Colonic mucosa (tissue), 4 donors: ENCODE data around the gene ODC1. TPM values are rescaled to one million over a fixed set of nuclear protein-coding genes. Genes with fewer than 3 reads are reported as not detected.

Experiments
- DNase-seq: peaks from one replicate; pipeline ENCODE4 v3.0.0-alpha.2; 2020
- H3K27ac ChIP-seq: fragments of 200-600 bp; one replicate; pipeline ENCODE4 v1.8.0; 2021
- H3K27me3 ChIP-seq: fragments of 200-600 bp; one replicate; pipeline ENCODE4 v1.8.0; 2021
- H3K36me3 ChIP-seq: fragments of 200-600 bp; one replicate; pipeline ENCODE4 v1.8.0; 2021
- H3K4me1 ChIP-seq: fragments of 200-600 bp; one replicate; pipeline ENCODE4 v1.8.0; 2021; ENCODE audit warnings: mild to moderate bottlenecking
- H3K4me3 ChIP-seq: fragments of 200-600 bp; one replicate; pipeline ENCODE4 v1.8.0; 2021
- H3K9ac ChIP-seq, 2 donors: one replicate each; pipeline ENCODE4 v1.7.0; 2013; ENCODE audit warnings: control low read depth in 2 of 2, low read depth in 2 of 2, low read length in 2 of 2
- H3K9me3 ChIP-seq: fragments of 200-600 bp; one replicate; pipeline ENCODE4 v1.8.0; 2021
- intact Hi-C: fragments of 100-400 bp; cut with DNase I; formaldehyde crosslinking; loops from one replicate; pipeline ENCODE4 v1.14.1; 2022
- total RNA-seq, 2 donors: library from RNA; stranded (reverse); fragmentation: NEBNext Ultra II Directional in 1 of 2; extraction: Animal tissue kit (Norgen Biotek cat#: 25700) in 1 of 2; gene quantifications; one replicate each; pipeline ENCODE4 v1.2.1, GENCODE V29; 2021
- TF ChIP-seq, protein P1 (sequence below): fragments of 200-600 bp; IDR thresholded peaks from one replicate; pipeline ENCODE4 v1.8.0; 2022; ENCODE audit warnings: antibody characterized with exemption, mild to moderate bottlenecking
- donor health status: healthy.
- donor health status: DM: no; HTN: no; CAD: no.
- donor health status: DM: no; HTN: no; CAD: no.

Gene ODC1
- total RNA-seq, 2 donors from 2014 or later = 45.8 to 107 TPM

DNA sequence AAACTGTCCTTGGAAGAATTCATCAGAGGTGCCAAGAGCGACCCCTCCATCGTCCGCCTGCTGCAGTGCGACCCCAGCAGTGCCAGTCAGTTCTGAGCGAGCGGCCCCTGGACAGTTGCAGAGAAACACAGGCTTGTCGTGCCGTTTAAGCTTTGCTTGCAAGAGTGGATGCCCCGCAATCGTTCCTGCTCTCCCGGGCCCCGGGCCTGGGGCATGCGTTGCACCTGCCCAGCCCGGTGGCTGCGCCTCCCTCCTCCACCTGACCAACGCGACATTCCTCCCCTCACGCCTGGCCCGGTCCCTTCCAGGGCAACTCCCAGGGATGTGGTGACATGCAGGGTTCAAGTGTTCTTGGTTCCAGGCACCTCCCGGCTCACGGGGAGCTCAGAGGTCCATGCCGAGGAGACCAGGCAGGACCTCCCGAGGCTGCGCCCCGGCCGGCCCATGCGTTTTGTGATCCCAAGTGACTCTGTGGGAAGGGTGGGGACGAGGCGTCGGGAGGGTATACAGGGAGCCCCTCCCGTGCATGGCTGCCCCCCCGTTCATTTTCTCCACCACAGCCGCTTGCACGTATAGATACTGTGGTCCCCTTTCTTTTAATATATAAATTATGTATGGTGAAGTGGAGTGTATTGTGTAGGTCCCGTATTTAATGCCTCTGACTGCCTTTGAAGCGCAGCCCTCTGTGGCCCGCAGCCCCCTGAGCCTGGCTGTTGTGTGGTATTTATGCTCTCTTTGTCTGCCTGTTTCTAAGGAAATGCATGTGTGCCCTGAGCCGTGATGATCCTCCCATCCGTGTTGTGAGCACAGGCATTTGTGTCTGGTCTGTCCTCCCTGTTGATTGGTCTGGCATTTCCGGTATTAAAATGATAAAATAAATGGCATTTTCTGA lies 21.2 kb downstream of the ODC1 start:
- no peak overlapping the region for H3K27ac ChIP-seq
- no peak for DNase-seq
- H3K4me3 ChIP-seq = no peak overlapping the region
- H3K9me3 ChIP-seq = no peaks in the 10 kb centered on the region
- TF ChIP-seq, protein P1, sequence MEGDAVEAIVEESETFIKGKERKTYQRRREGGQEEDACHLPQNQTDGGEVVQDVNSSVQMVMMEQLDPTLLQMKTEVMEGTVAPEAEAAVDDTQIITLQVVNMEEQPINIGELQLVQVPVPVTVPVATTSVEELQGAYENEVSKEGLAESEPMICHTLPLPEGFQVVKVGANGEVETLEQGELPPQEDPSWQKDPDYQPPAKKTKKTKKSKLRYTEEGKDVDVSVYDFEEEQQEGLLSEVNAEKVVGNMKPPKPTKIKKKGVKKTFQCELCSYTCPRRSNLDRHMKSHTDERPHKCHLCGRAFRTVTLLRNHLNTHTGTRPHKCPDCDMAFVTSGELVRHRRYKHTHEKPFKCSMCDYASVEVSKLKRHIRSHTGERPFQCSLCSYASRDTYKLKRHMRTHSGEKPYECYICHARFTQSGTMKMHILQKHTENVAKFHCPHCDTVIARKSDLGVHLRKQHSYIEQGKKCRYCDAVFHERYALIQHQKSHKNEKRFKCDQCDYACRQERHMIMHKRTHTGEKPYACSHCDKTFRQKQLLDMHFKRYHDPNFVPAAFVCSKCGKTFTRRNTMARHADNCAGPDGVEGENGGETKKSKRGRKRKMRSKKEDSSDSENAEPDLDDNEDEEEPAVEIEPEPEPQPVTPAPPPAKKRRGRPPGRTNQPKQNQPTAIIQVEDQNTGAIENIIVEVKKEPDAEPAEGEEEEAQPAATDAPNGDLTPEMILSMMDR = no peak
- H3K27me3 ChIP-seq = no peaks in the 10 kb centered on the region
- intact Hi-C loops = no loop called here
- peaks cover 7% of the 10 kb centered on the region for H3K36me3 ChIP-seq
- H3K9ac ChIP-seq = no peak overlapping the region
- H3K4me1 ChIP-seq = peaks cover 4% of the 10 kb centered on the region

DNA sequence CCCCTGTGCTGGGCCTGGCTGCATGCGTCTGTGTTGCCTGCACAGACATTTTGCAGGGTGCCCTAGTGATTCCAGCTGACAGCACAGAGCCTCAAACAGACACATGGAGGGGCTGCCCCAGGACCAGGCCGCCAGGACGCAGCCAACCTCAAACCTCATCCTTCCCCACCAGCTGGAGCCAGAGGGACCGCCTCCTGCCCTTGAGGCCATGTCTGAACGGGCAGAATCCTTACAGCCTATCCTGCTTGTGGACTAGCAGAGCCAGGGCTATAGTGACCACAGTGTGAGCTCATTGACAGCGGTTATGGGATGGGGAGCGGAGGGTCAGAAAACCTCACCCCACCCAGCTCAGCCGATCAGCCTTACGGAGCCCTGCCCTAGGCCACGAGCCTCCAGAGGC lies 22.4 kb downstream of the ODC1 start:
- no peak overlapping the region for H3K9ac ChIP-seq
- intact Hi-C loops = no loop called here
- H3K27ac ChIP-seq = no peak overlapping the region
- DNase-seq = no peak
- H3K4me3 ChIP-seq = no peak overlapping the region
- H3K4me1 ChIP-seq = peaks cover 4% of the 10 kb centered on the region
- TF ChIP-seq, protein P1 = no peak
- no peaks in the 10 kb centered on the region for H3K9me3 ChIP-seq
- H3K27me3 ChIP-seq = no peaks in the 10 kb centered on the region
- peaks cover 7% of the 10 kb centered on the region for H3K36me3 ChIP-seq

DNA sequence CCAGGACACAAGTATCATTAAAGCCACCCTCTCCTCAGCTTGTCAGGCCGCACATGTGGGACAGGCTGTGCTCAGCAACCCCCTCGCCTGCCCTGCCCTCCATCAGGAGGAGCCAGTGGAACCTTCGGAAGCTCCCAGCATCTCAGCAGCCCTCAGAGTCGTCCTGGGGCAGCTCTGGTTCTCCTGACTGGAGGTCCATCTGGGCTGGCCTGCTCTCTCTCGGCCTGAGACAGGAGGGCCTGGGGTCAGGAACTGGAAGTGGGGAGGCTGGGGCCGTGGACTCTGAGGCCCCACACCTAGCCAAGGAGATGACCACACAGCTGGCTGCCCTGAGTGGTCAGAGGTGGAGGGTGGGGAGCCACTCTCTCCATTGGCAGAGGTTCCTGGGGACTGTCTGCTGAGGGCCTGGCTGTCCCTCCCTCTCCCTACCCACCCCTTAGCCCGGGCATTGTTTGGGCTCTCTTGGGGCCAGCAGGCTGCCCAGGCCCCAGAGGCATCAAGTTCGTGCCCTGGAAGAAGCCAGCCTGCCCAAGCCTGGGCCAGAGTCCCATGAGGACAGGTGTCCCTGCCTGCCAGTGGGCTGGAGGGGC lies 23.1 kb downstream of the ODC1 start:
- no peak overlapping the region for H3K27ac ChIP-seq
- intact Hi-C loops = no loop called here
- TF ChIP-seq, protein P1 = no peak
- DNase-seq = no peak
- H3K27me3 ChIP-seq = no peaks in the 10 kb centered on the region
- peaks cover 7% of the 10 kb centered on the region for H3K36me3 ChIP-seq
- H3K4me3 ChIP-seq = no peak overlapping the region
- H3K4me1 ChIP-seq = peaks cover 4% of the 10 kb centered on the region
- no peaks in the 10 kb centered on the region for H3K9me3 ChIP-seq
- no peak overlapping the region for H3K9ac ChIP-seq

DNA sequence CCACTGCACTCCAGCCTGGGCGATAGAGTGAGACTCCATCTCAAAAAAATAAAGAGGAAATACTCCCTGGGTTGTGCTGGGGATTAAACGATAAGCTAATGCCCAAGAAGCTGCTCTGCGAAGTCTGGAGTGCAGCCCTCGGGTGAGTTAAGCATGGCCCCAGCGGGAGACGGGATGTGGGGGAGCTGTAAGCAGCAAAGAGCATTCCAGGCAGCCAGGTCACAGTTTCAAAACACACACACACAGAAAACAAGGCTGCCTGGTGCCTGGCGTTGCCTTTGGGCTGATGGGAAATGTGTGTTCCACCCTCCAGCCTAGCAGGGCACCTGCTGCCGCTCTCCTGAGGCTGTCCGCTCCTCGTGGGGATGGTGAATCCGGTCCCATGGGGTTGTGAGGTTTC lies 24.1 kb downstream of the ODC1 start:
- no peak overlapping the region for H3K27ac ChIP-seq
- H3K9me3 ChIP-seq = no peaks in the 10 kb centered on the region
- no peaks in the 10 kb centered on the region for H3K27me3 ChIP-seq
- no peak overlapping the region for H3K4me3 ChIP-seq
- TF ChIP-seq, protein P1 = no peak
- no peak for DNase-seq
- H3K36me3 ChIP-seq = peaks cover 7% of the 10 kb centered on the region
- H3K9ac ChIP-seq = no peak overlapping the region
- H3K4me1 ChIP-seq = peaks cover 4% of the 10 kb centered on the region
- intact Hi-C loops = no loop called here

DNA sequence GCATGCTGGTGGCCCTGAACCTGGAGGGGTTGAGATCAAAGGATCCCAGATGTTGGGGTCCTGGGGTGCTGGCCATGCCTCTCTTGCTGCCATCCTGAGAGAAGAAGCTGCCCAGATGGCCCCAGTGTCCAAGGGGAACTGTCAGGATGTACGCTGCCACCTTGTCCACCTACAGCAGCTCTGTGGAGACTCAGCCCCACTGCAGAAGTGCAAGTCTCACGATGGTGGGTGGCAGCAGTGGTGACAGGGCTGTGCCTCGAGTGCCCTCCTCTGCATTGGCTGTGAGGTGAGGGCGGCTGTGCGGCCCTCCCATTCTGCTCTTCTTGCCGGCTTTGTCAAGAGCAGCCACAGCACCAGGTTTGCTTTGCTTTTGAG lies 24.7 kb downstream of the ODC1 start:
- peaks cover 7% of the 10 kb centered on the region for H3K36me3 ChIP-seq
- TF ChIP-seq, protein P1 = no peak
- no peaks in the 10 kb centered on the region for H3K9me3 ChIP-seq
- no peak overlapping the region for H3K9ac ChIP-seq
- peaks cover 2% of the 10 kb centered on the region for H3K4me1 ChIP-seq
- DNase-seq = no peak
- intact Hi-C loops = no loop called here
- no peak overlapping the region for H3K4me3 ChIP-seq
- no peaks in the 10 kb centered on the region for H3K27me3 ChIP-seq
- H3K27ac ChIP-seq = no peak overlapping the region
